Activated T-cell treated with anti-CD3 and anti-CD28 coated beads for 48 hours (primary cell): ENCODE measurements around the gene CABLES1.
"Not testable (repeated sequence)": the region's sequence is repeated elsewhere in the genome, so short reads cannot be mapped to it uniquely, and the experiment has no call there.

Experiments used
- DNase-seq: peaks from one replicate; pipeline ENCODE4 v3.0.0-alpha.2; 2020; ENCODE audit warnings: low read depth

Gene CABLES1

DNA sequence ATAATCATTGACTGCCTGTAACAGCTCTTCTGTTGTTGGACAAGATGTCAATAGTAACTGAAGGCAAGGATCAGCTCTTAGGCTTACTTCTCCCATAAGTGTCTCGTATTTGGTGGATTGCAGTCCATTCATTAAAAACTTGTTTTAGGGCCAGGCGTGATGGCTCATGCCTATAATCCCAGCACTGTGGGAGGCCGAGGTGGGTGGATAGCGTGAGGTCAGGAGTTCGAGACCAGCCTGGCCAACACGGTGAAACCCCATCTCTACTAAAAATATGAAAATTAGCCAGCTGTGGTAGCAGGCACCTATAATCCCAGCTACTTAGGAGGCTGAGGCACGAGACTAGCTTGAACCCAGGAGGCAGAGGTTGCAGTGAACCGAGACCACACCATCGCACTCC is 26.1 kb upstream of the CABLES1 start:
- not testable (repeated sequence) for DNase-seq

DNA sequence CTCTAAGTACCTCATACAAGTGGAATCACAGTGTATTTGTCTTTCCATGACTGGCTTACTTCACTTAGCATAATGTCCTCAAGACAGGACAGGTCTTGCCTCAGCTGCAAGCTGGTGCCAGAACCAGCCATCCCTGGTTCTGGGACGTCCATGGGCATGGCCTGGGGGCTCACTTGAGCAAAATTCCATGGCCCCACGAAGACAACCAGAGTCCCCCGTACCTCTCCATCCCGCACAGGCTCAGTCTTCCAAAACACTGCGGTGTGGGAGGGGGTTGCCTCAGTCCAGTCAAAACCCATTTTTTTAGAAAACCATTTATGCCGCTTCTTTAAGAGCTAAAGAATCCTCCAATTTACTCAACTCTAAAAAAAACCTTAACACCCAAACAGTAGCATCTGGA is 21.7 kb upstream of the CABLES1 start:
- DNase-seq = no peak

- DNase-seq = no peak
Measured at GRCh38 chr18:23114171-23114881, 21.0 kb upstream of the CABLES1 start.

DNA sequence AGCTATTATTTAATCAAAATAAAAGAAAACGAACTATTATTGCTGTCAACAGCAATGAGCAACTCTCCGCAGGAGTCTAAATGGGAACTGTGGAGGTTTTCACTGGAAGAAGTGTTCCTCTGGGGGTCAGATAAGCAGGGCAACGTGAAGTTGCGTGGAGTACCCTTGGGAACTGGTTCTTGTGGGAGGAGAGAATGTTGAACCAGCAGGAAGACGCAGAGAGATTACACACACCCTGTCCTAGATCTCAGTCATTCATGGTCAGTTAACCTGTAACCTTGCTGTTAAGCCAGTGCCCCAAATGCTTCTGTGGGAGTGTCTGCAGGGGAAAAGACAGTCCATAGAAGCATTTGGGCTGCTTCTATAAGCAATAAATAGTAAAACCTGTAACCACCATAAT is 20.4 kb upstream of the CABLES1 start:
- DNase-seq = no peak

GRCh38 chr18:23115683-23116096 is 19.6 kb upstream of the CABLES1 start:
- DNase-seq = no peak

- DNase-seq = no peak
Measured at GRCh38 chr18:23121133-23121532, 14.2 kb upstream of the CABLES1 start.

DNA sequence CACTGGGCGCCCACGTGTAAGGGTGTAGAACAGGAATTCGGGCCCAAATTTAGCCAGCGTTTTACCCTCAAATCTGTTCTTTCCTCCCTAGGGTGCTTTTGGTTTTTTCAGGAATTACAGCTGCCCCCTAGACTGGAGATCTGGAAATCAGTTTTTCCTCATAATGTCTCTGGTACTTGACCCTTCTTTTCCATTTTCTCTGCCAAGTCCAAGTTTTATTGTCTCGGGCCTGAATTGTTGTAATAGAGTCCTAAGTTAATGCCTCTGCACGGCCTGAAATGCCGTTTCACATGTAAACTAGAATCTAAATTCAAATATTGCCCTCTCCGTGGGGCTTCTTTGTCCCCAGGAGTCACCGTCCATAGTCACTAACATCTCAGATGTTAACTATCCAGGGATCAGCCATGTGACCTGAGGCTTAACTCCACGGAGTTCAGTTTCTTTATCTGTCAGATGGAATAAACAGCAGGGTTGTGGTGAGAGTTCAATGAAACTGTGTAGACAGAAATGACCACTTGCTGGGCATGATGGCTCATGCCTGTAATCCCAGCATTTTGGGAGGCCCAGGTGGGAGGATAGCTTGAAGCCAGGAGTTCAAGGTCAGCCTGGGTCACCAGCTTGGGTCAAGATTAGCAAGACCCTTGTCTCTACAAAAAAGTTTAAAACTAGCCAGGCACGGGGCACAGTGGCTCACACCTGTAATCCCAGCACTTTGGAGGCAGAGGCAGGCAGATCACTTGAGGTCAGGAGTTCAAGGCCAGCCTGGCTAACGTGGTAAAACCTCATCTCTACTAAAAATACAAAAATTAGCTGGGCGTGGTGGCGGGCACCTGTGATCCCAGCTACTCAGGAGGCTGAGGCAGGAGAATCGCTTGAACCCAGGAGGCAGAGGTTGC is 12.7 kb upstream of the CABLES1 start:
- DNase-seq = no peak

GRCh38 chr18:23126376-23127056 is 8.8 kb upstream of the CABLES1 start:
- DNase-seq = no peak

DNA sequence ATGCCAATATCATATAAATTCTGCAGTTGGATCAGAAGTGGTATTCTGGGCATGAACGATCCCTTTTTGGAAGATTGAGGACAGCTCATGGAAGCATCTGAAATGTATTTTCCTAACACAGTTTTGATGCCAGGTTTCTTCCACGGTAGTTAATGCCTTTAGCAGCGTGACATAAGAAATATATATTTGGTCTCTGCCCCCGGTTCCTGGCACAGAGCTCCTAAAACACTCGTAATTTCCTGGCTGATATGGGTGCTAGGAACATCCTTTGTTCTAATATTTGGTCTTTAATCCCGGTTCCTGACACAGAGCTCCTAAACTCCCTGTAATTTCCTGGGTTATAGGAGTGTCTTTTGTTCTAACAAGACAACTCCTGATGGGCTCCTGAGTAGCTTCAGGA is 8.2 kb upstream of the CABLES1 start:
- no peak for DNase-seq

DNA sequence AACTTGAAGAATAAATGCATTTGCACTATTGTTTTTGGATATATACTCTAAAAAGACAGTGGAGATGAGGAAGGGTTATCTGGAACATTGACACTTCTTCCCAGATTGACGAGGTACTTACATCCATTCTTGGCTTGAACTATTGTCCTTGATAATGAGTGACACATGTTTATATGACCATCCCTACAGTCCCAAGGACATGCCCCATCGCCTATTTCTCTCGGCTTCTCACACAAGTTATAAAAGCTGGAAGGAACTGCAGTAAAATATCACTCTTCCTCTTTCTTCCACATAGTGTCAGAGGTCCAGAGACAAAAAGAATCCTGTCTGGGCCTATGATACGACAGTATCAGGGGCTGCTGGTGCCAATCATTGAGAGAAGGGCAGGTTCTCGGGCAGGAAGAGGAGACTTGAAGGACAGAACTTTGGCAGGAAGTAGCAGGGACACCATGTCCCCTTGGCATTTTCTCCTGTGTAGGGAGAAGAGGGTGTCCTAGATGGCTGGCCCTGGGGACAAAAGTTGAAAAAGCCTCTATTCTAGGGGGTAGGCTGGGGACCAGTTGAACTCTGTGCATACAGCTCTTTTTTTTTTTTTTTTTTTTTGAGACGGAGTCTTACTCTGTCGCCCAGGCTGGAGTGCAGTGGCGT is 5.8 kb upstream of the CABLES1 start:
- DNase-seq = no peak

GRCh38 chr18:23131693-23132319 is 3.5 kb upstream of the CABLES1 start:
- DNase-seq = no peak

DNA sequence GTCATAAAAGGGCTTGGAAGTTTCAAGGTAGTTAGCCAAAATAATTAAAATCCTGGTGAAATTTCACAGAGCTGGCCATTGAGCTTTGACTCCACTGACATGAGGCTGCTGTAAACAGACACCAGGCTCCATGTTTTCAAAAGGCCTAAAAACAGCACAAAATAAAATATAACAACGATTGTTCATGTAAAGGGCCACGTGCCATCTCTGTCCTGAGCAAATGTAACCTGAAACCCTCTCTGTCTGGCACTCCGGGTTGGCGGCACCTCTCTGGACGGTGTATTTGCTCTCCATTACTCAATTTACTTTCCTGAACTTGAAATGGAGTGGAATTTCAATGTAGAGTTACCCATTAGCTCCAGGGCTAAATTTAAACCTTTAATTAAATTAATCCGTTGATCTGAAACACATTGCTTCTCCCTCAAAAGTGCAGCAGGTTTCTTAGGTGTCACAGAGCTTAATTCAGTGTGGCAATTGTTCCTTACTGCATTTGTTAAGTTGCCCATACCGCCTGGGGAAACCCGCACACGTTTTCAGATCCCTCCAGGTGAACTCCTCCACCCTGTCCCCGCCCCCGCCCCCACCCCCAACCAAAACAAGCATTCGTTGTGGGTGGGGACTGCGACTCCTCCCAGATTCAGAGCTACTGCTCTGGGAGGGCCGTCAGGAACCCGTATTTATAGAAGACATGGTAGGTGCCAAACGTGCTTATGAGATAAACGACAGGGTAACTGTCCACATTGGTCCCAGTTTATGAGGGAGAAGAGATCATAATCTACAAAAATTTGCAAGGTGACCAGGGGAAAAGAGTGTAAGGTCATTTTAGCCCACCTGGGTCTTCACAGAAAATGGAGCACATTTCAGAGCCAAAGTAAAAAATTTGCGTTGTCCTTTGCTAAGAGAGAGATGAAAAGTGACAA is 1.2 kb upstream of the CABLES1 start:
- DNase-seq = no peak

GRCh38 chr18:23135550-23136325 is 453 bp downstream of the CABLES1 start:
- DNase-seq = no peak

DNA sequence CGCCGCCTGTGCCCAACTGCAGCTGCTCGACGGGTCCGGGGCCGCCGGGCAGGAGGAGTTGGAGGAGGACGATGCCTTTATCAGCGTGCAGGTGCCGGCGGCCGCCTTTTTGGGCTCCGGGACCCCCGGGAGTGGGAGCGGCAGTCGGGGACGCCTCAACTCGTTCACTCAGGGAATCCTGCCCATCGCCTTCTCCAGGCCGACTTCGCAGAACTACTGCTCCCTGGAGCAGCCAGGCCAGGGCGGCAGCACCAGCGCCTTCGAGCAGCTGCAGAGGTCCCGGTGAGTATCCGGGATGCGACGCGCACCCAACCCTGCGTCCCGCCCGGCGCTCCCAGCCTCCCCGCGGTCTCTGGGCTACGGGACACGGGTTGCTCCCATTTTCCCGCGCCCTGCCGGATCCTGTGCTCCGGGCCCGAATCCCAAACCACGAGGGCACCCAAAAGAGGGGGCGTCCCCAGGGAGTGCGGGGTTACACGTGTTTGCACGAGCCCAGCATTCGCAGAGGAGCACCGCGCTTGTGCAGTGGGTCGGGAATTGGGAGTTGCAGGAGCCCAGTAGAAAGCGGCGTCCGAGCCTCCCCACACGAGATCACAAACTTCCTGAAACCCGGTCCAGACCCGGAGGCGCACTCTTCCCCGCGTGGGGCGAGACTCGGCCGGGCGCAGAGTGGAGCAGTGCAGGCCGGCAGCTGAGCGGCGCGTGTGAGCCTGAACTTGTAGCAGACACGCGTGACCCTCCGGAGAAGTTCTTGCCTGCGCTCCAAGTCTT is 1.2 kb downstream of the CABLES1 start:
- DNase-seq = no peak

- DNase-seq = no peak
Measured at GRCh38 chr18:23137097-23137635, 1.9 kb downstream of the CABLES1 start.

- DNase-seq = no peak
Measured at GRCh38 chr18:23137788-23138216, 2.5 kb downstream of the CABLES1 start.

DNA sequence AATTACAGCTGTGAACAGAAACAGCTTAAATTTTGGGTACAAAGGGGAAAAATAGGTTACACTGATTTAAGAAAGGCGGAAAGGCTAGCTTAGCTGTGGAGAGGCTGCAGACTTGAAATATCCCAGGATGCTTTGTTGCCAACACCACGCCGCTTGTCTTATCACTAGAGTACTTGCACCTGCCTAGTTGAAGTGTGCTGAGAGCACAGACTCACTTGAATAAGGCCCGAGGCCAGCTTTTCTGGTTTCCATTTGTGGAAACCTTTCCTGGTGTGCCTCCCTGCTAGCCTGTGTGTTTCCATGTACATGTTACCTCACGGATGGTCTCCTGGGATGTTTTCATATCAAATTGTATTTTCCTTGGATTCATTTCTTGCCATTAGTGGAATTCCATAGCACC is 3.2 kb downstream of the CABLES1 start:
- no peak for DNase-seq

- no peak for DNase-seq
Measured at GRCh38 chr18:23141104-23141999, 6.1 kb downstream of the CABLES1 start.
